HCT116 (cell line): ENCODE data around the gene TAPT1. TPM values are rescaled to one million over a fixed set of nuclear protein-coding genes. Genes with fewer than 3 reads are reported as not detected.

Experiments used
- ATAC-seq: fragments of 200-7000 bp; cut with Tn5 transposase; 2 replicates; pipeline ENCODE4 v1.9.1; 2020; ENCODE audit warnings: mild to moderate bottlenecking, moderate library complexity
- BruUV-seq: library from RNA; stranded (reverse); fragments of 400-500 nt; replicated peaks from 2 replicates; lab custom pipeline; 2021; lab: Mats Ljungman, UMichigan
- CTCF ChIA-PET: fragments of 300-600 bp; sonication (Branson Sonifier 250); formaldehyde crosslinking; loops from one replicate; lab custom pipeline; 2021; ENCODE audit warnings: antibody characterized with exemption; lab: Charles Lee
- POLR2A ChIA-PET: fragments of 300-600, 350-600 bp; sonication (Branson Sonifier 250); formaldehyde crosslinking; loops from one replicate; lab custom pipeline; 2021; ENCODE audit warnings: antibody characterized with exemption; lab: Charles Lee
- RAD21 ChIA-PET, 2 experiments: fragments of 300-600 bp; sonication (Branson Sonifier 250); formaldehyde crosslinking; loops; one replicate each; lab custom pipeline; 2023; ENCODE audit warnings: low total read pairs in 2 of 2; ENCODE audit not compliant: uncharacterized antibody in 2 of 2, unreplicated experiment in 2 of 2, low non-redundant PET in 1 of 2; lab: Charles Lee
- DNase-seq: peaks from one replicate; pipeline ENCODE4 v3.0.0-alpha.2; 2010; ENCODE audit warnings: low read depth, low spot score
- H2AFZ ChIP-seq: fragments of 200-600 bp; shearing (Covaris generic), sonication (generic); 2 replicates; pipeline ENCODE4 v1.6.1; 2017; ENCODE audit warnings: low read depth, mixed run types, mixed read lengths, antibody characterized with exemption, low read length; ENCODE audit not compliant: poor library complexity, severe bottlenecking
- H3K27ac ChIP-seq: 2 replicates; pipeline ENCODE4 v1.5.1; 2012; ENCODE audit warnings: low read depth, low read length
- H3K27me3 ChIP-seq: fragments of 200-600 bp; sonication (generic); 2 replicates; pipeline ENCODE4 v1.6.1; 2016; ENCODE audit warnings: mixed run types, low read length, mixed read lengths; ENCODE audit not compliant: insufficient read depth
- H3K36me3 ChIP-seq, 2 experiments: fragments of 200-500 bp in 1 of 2; fragments of 200-600 bp in 1 of 2; sonication (Bioruptor generic) in 1 of 2; sonication (generic) in 1 of 2; 2 replicates each; pipeline versions ENCODE4 v1.5.1 to v1.6.1; 2014 to 2016; ENCODE audit warnings: low read length in 2 of 2, inconsistent platforms in 1 of 2, mixed read lengths in 1 of 2, mixed run types in 1 of 2; ENCODE audit not compliant: insufficient read depth in 2 of 2, control insufficient read depth in 1 of 2
- H3K4me1 ChIP-seq, 2 experiments: fragments of 200-600 bp in 1 of 2; sonication (generic) in 1 of 2; 2 replicates each; pipeline versions ENCODE4 v1.5.1 to v1.6.1; 2012 to 2017; ENCODE audit warnings: low read length in 2 of 2, inconsistent platforms in 1 of 2, mild to moderate bottlenecking in 1 of 2, mixed read lengths in 1 of 2, mixed run types in 1 of 2, moderate library complexity in 1 of 2; ENCODE audit not compliant: insufficient read depth in 2 of 2, control insufficient read depth in 1 of 2
- H3K4me2 ChIP-seq: fragments of 200-600 bp; sonication (generic); 2 replicates; pipeline ENCODE4 v1.6.1; 2017; ENCODE audit warnings: mixed run types, low read length, mixed read lengths
- H3K4me3 ChIP-seq, 2 experiments: fragments of 200-600 bp in 1 of 2; sonication (generic) in 1 of 2; replicated peaks in 1 of 2; 2 replicates each; pipeline ENCODE4 v1.5.1; 2011 to 2016; ENCODE audit warnings: low read length in 2 of 2, control low read depth in 1 of 2, low read depth in 1 of 2, mild to moderate bottlenecking in 1 of 2, mixed read lengths in 1 of 2, mixed run types in 1 of 2
- H3K79me2 ChIP-seq: fragments of 200-600 bp; sonication (generic); 2 replicates; pipeline ENCODE4 v1.6.1; 2017; ENCODE audit warnings: mild to moderate bottlenecking, mixed run types, low read length, moderate library complexity, mixed read lengths; ENCODE audit not compliant: insufficient read depth
- H3K9ac ChIP-seq: fragments of 200-600 bp; sonication (generic); 2 replicates; pipeline ENCODE4 v1.6.1; 2016; ENCODE audit warnings: low read length, mixed read lengths
- H3K9me2 ChIP-seq: fragments of 200-600 bp; sonication (generic), shearing (Covaris generic); 2 replicates; pipeline ENCODE4 v1.6.1; 2017; ENCODE audit warnings: mixed run types, mild to moderate bottlenecking, moderate library complexity; ENCODE audit not compliant: insufficient read depth
- H3K9me3 ChIP-seq, 2 experiments: fragments of 200-500 bp in 1 of 2; fragments of 200-600 bp in 1 of 2; sonication (Bioruptor generic) in 1 of 2; sonication (generic) in 1 of 2; 2 replicates each; pipeline ENCODE4 v1.6.1; 2014 to 2017; ENCODE audit warnings: low read length in 2 of 2, mixed read lengths in 2 of 2, inconsistent platforms in 1 of 2, low read depth in 1 of 2, mild to moderate bottlenecking in 1 of 2, mixed run types in 1 of 2, moderate library complexity in 1 of 2; ENCODE audit not compliant: control insufficient read depth in 1 of 2, insufficient read depth in 1 of 2
- H4K20me1 ChIP-seq: fragments of 200-600 bp; sonication (generic), shearing (Covaris generic); 2 replicates; pipeline ENCODE4 v1.6.1; 2017; ENCODE audit warnings: mixed run types, mild to moderate bottlenecking, moderate library complexity; ENCODE audit not compliant: insufficient read depth
- ATF3 ChIP-seq: IDR thresholded peaks from 2 replicates; pipeline ENCODE4 v1.6.1; 2012
- CBX3 ChIP-seq: IDR thresholded peaks from 2 replicates; pipeline ENCODE4 v1.6.1; 2012; ENCODE audit warnings: low read depth
- EGR1 ChIP-seq: IDR thresholded peaks from 2 replicates; pipeline ENCODE4 v1.6.1; 2012; ENCODE audit warnings: low read depth
- ELF1 ChIP-seq: IDR thresholded peaks from 2 replicates; pipeline ENCODE4 v1.6.1; 2012; ENCODE audit warnings: low read depth, borderline replicate concordance
- EZH2 ChIP-seq: fragments of 200-600 bp; sonication (generic); IDR thresholded peaks from 2 replicates; pipeline ENCODE4 v1.6.1; 2017; ENCODE audit warnings: antibody characterized with exemption, mixed run types
- EZH2phosphoT487 ChIP-seq: fragments of 200-600 bp; IDR thresholded peaks from 2 replicates; pipeline ENCODE4 v1.6.1; 2018; ENCODE audit warnings: antibody characterized with exemption, borderline replicate concordance
- FOSL1 ChIP-seq: IDR thresholded peaks from 2 replicates; pipeline ENCODE4 v1.6.1; 2012; ENCODE audit warnings: low read depth
- JUND ChIP-seq: IDR thresholded peaks from 2 replicates; pipeline ENCODE4 v1.6.1; 2012
- MAX ChIP-seq: IDR thresholded peaks from 2 replicates; pipeline ENCODE4 v1.6.1; 2012
- POLR2A ChIP-seq: IDR thresholded peaks from 2 replicates; pipeline ENCODE4 v1.7.0; 2011; ENCODE audit warnings: borderline replicate concordance; ENCODE audit not compliant: insufficient read depth, insufficient read length; ENCODE audit errors: extremely low read depth
- POLR2AphosphoS5 ChIP-seq: IDR thresholded peaks from 2 replicates; pipeline ENCODE4 v1.6.1; 2011; ENCODE audit warnings: mild to moderate bottlenecking, low read depth, low read length, moderate library complexity
- REST ChIP-seq: IDR thresholded peaks from 2 replicates; pipeline ENCODE4 v1.6.1; 2012; ENCODE audit warnings: low read depth
- SIN3A ChIP-seq: IDR thresholded peaks from 2 replicates; pipeline ENCODE4 v1.6.1; 2012; ENCODE audit warnings: low read depth
- SRF ChIP-seq: IDR thresholded peaks from 2 replicates; pipeline ENCODE4 v1.6.1; 2012; ENCODE audit warnings: low read depth
- TCF7L2 ChIP-seq: IDR thresholded peaks from 2 replicates; pipeline ENCODE4 v1.7.0; 2011; ENCODE audit warnings: borderline replicate concordance, inconsistent platforms; ENCODE audit not compliant: insufficient read depth, insufficient read length; ENCODE audit errors: extremely low read depth
- YY1 ChIP-seq: IDR thresholded peaks from 2 replicates; pipeline ENCODE4 v1.6.1; 2011; ENCODE audit warnings: low read length, low read depth, moderate library complexity, mild to moderate bottlenecking; ENCODE audit not compliant: insufficient replicate concordance; ENCODE audit errors: extremely low read depth
- ZNF274 ChIP-seq: fragments of 200-500 bp; sonication (Bioruptor generic); IDR thresholded peaks from 2 replicates; pipeline ENCODE4 v1.6.1; 2014; ENCODE audit warnings: mild to moderate bottlenecking, low read depth, low read length, inconsistent platforms
- intact Hi-C: fragments of 100-400 bp; cut with micrococcal nuclease; formaldehyde crosslinking; loops from 2 replicates; pipeline ENCODE4 v1.10.0; 2022
- total RNA-seq: library from RNA; stranded (reverse); gene quantifications from one replicate; pipeline ENCODE4 v1.2.1, GENCODE V29; 2021; ENCODE audit not compliant: unreplicated experiment

TAPT1 gene
- total RNA-seq, 1 experiment from 2014 or later = 11.7 TPM

GRCh38 chr4:16119981-16120380 is 106.3 kb downstream of the TAPT1 start:
- Histone ChIP-seq H3K9me2 (no peaks in the 10 kb centered on the region), H3K79me2 (no peaks in the 10 kb centered on the region), H3K27ac (no peak overlapping the region), H3K9me3 (no peaks in the 10 kb centered on the region), H3K4me1 (no peaks in the 10 kb centered on the region), H4K20me1 (no peaks in the 10 kb centered on the region), H3K36me3 (no peaks in the 10 kb centered on the region), H2AFZ (no peak overlapping the region), H3K4me3 (no peak overlapping the region), H3K27me3 (0 out of 2 replicates have a peak, but pooled peaks cover 11% of the 10 kb centered on the region), H3K9ac (no peak overlapping the region), H3K4me2 (no peak overlapping the region)
- TF ChIP-seq MAX (no peak), POLR2A (no peak), FOSL1 (no peak), EZH2 (no peak), SRF (no peak), EZH2phosphoT487 (no peak), ZNF274 (no peak), POLR2AphosphoS5 (no peak), JUND (no peak), ATF3 (no peak), SIN3A (no peak), ELF1 (no peak)
- CTCF ChIA-PET = no interaction called here
- ATAC-seq = no peak
- no TSS peak for BruUV-seq
- intact Hi-C loops = no loop called here
- RAD21 ChIA-PET = no interaction called here
- DNase-seq = no peak
- POLR2A ChIA-PET = no interaction called here

GRCh38 chr4:16118090-16118489 is 108.2 kb downstream of the TAPT1 start:
- H3K79me2 ChIP-seq = no peaks in the 10 kb centered on the region
- no peaks in the 10 kb centered on the region for H3K36me3 ChIP-seq
- no peak overlapping the region for H3K27ac ChIP-seq
- no peak overlapping the region for H2AFZ ChIP-seq
- ATAC-seq = no peak
- H4K20me1 ChIP-seq = no peaks in the 10 kb centered on the region
- no TSS peak for BruUV-seq
- no peak overlapping the region for H3K4me3 ChIP-seq
- intact Hi-C loops = no loop called here
- DNase-seq = no peak
- ChIA-PET CTCF (no interaction called here), RAD21 (no interaction called here), POLR2A (no interaction called here)
- H3K9me3 ChIP-seq = no peaks in the 10 kb centered on the region
- H3K9me2 ChIP-seq = no peaks in the 10 kb centered on the region
- no peak overlapping the region for H3K4me2 ChIP-seq
- no peak overlapping the region for H3K9ac ChIP-seq
- no peaks in the 10 kb centered on the region for H3K4me1 ChIP-seq
- H3K27me3 ChIP-seq = 0 out of 2 replicates have a peak, but pooled peaks cover 11% of the 10 kb centered on the region
- TF ChIP-seq REST (no peak), EGR1 (no peak), YY1 (no peak), EZH2phosphoT487 (no peak), CBX3 (no peak), SIN3A (no peak), FOSL1 (no peak), TCF7L2 (no peak)
